Central memory CD8-positive, alpha-beta T cell (primary cell): ENCODE measurements around the gene NDUFB4.

Experiments
- ATAC-seq: fragments of 150-1000 bp; cut with Tn5 transposase; replicated peaks from 2 replicates; pipeline ENCODE4 v1.10.0; 2022; ENCODE audit warnings: mild to moderate bottlenecking, moderate FRiP score, moderate number of reproducible peaks; ENCODE audit not compliant: poor library complexity, severe bottlenecking; ENCODE audit errors: extremely low read depth
- DNase-seq, 2 donors: peaks; one replicate each; pipeline ENCODE4 v3.0.0; 2021; ENCODE audit warnings: low spot score in 2 of 2
- H3K27ac Mint-ChIP-seq: one replicate; pipeline ENCODE4 v1.8.0; 2022; ENCODE audit warnings: low read depth, mild to moderate bottlenecking, moderate library complexity, mixed read lengths
- H3K27me3 Mint-ChIP-seq: one replicate; pipeline ENCODE4 v1.8.0; 2022; ENCODE audit warnings: mixed read lengths
- H3K36me3 Mint-ChIP-seq: one replicate; pipeline ENCODE4 v1.8.0; 2022; ENCODE audit warnings: mild to moderate bottlenecking, moderate library complexity, mixed read lengths; ENCODE audit not compliant: insufficient read depth
- H3K4me1 Mint-ChIP-seq: one replicate; pipeline ENCODE4 v1.8.0; 2022; ENCODE audit warnings: mixed read lengths
- H3K4me3 Mint-ChIP-seq: one replicate; pipeline ENCODE4 v1.8.0; 2022; ENCODE audit warnings: mild to moderate bottlenecking, moderate library complexity, mixed read lengths
- H3K9me3 Mint-ChIP-seq: one replicate; pipeline ENCODE4 v1.8.0; 2022; ENCODE audit warnings: mixed read lengths

NDUFB4 gene

DNA sequence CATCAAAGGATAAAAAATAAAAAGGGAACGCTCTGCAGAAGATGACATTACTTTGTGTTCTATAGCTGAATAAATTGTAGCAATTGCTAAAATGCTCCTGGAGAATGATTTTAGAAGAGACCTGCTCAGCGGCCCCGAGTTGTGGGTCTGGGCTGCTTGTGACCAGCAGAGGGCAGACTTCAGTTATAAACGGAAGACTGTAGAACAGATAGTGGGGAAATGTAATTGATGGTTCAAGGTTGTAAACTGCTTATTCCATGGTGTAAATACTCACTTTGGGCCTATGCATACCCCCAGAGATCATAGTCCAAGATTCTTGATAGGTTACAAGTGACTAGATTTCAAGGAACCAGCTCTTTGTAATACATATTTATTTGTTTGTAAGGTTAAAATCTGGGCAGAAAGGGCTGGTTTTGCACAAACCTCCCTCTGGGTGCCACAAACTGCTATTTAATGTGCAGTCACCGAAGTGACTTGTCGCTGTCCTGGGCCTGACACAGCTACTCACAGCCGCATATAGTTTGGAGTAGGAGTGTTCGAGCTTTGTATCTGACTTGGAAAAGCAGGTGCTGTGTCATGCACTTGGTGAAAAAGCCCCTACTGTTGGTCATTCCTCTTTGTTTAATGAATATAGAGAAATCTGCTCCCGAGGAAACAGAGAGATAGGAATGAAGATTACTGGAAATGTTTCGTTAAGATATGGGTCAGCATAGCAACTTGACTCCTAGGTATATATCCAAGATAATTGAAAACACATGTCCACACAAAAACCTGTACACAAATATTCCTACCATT, 34.7 kb upstream of the NDUFB4 start:
- Mint-ChIP-seq H3K9me3 (no peaks in the 10 kb centered on the region), H3K27me3 (peaks cover 10% of the 10 kb centered on the region), H3K4me3 (no peak overlapping the region), H3K27ac (no peak overlapping the region), H3K36me3 (peaks cover 12% of the 10 kb centered on the region), H3K4me1 (peaks cover 13% of the 10 kb centered on the region)
- ATAC-seq (peak; percentile 42), DNase-seq (peak; percentile 53)

DNA sequence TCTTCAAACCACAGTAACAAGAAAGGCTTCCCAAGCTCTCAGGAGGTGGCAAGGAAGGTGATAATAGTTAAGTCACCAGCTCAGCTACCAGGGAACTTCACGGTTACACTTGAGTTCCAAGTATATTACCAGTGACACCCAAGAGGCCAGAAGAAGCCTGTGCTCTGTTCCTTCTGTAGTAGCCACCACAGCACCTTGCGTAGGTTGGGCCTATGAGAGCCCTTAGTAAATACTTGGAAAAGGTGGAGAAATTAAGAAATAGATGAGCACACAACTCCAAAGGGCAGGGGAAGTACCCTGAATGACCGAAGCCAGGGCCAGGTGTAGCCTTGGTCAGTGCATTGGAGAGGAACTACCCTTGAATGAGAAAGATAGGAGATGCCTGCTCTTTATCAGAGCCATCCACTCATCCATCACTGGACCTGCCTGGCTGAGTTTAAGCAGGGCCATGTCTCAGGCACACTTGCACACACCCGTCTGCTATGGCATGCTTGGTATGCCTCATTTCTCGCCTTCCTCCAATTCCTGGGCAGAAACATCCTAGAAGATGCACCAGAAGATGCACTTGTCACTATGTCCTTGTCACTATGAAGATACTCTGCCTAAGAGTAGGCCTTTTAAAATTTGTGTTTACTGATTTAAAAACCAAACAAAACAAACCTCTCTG, 32.6 kb upstream of the NDUFB4 start:
- peaks cover 8% of the 10 kb centered on the region for H3K4me1 Mint-ChIP-seq
- DNase-seq (no peak), ATAC-seq (no peak)
- no peak overlapping the region for H3K4me3 Mint-ChIP-seq
- no peaks in the 10 kb centered on the region for H3K9me3 Mint-ChIP-seq
- H3K36me3 Mint-ChIP-seq, result peaks cover 6% of the 10 kb centered on the region
- no peak overlapping the region for H3K27ac Mint-ChIP-seq
- H3K27me3 Mint-ChIP-seq, result peaks cover 12% of the 10 kb centered on the region

GRCh38 chr3:120566243-120566975, 29.7 kb upstream of the NDUFB4 start:
- no peak for ATAC-seq
- no peak for DNase-seq
- no peaks in the 10 kb centered on the region for H3K36me3 Mint-ChIP-seq
- peaks cover 41% of the 10 kb centered on the region for H3K27me3 Mint-ChIP-seq
- H3K4me1 Mint-ChIP-seq, result no peaks in the 10 kb centered on the region
- no peak overlapping the region for H3K27ac Mint-ChIP-seq
- H3K9me3 Mint-ChIP-seq, result no peaks in the 10 kb centered on the region
- no peak overlapping the region for H3K4me3 Mint-ChIP-seq

DNA sequence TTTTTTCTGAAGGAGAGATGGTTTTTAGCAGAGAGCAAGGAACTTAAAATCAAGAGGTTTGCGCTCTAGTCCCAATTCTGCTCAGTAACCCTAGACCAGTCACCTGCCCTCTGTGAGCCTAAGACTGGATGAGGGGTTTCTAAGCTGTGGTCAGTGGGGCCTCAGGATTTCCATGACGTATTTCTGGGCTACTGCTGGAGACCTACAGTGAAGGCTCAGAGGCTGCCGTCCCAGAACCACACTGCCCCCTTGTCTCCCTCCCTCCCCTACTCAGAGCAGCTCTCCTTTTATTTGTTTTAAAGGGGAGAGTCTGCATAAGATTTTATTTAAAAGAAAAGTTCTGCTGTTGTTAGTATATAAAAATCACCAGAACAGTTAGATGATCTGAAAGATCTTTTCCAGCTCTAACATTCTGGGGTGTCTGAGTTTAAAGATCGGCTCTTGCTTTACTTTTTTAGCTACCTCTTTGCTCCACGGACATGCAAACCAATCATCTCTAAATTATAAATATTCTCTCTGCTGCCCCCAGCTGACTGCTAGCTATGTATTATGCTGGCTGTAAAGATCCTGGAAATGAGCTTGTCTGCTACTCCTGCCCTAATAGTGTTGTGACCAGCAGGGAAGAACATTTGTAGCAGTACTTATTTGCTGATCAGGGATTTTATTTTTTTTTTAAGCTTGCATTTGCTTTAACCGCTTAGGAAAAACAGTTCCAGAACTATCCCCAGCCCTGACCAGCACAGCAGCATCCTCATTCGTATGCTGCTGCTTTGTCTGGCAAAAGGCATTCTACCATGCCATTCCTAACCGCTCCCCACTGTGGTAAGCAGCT, 28.6 kb upstream of the NDUFB4 start:
- Mint-ChIP-seq H3K9me3 (no peaks in the 10 kb centered on the region), H3K27ac (no peak overlapping the region), H3K27me3 (peaks cover 43% of the 10 kb centered on the region), H3K4me1 (no peaks in the 10 kb centered on the region), H3K4me3 (no peak overlapping the region), H3K36me3 (no peaks in the 10 kb centered on the region)
- ATAC-seq, result peak; percentile 49
- no peak for DNase-seq

- no peak for DNase-seq
- Mint-ChIP-seq H3K27ac (no peak overlapping the region), H3K36me3 (no peaks in the 10 kb centered on the region), H3K9me3 (no peaks in the 10 kb centered on the region), H3K27me3 (peaks cover 44% of the 10 kb centered on the region), H3K4me3 (no peak overlapping the region), H3K4me1 (no peaks in the 10 kb centered on the region)
- no peak for ATAC-seq
These were observed 28.0 kb upstream of the NDUFB4 start for GRCh38 chr3:120568202-120568531.

GRCh38 chr3:120568598-120568997, 27.5 kb upstream of the NDUFB4 start:
- Mint-ChIP-seq H3K9me3 (no peaks in the 10 kb centered on the region), H3K27me3 (peaks cover 45% of the 10 kb centered on the region), H3K36me3 (no peaks in the 10 kb centered on the region), H3K4me1 (no peaks in the 10 kb centered on the region), H3K27ac (no peak overlapping the region), H3K4me3 (no peak overlapping the region)
- DNase-seq (no peak), ATAC-seq (no peak)

GRCh38 chr3:120569222-120570057, 26.7 kb upstream of the NDUFB4 start:
- H3K36me3 Mint-ChIP-seq, result no peaks in the 10 kb centered on the region
- no peak overlapping the region for H3K4me3 Mint-ChIP-seq
- DNase-seq, result no peak
- no peaks in the 10 kb centered on the region for H3K9me3 Mint-ChIP-seq
- no peak for ATAC-seq
- H3K27ac Mint-ChIP-seq, result no peak overlapping the region
- H3K27me3 Mint-ChIP-seq, result peaks cover 53% of the 10 kb centered on the region
- H3K4me1 Mint-ChIP-seq, result no peaks in the 10 kb centered on the region

DNA sequence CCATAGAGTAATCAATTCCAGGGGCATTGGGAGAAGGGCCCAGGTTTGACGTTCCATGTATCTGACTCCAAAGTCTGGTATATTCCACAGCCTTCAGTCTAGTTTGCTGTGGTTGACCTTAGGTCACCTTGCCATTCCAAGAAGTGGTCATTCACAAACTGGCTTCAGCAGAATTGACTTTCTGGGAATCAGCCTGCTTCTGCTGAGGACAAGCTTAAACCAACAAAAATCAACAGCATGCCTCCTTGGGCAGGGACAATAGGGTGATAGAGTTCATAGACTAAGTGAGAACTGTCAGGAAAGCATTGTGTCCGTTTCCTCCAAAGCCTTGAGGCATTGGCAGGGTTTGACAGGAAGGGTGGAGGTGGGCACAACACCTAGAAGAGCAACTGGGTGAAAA, 24.1 kb upstream of the NDUFB4 start:
- H3K4me1 Mint-ChIP-seq, result no peaks in the 10 kb centered on the region
- H3K27me3 Mint-ChIP-seq, result peaks cover 57% of the 10 kb centered on the region
- no peaks in the 10 kb centered on the region for H3K36me3 Mint-ChIP-seq
- no peak for ATAC-seq
- no peak overlapping the region for H3K27ac Mint-ChIP-seq
- DNase-seq, result no peak
- H3K4me3 Mint-ChIP-seq, result no peak overlapping the region
- H3K9me3 Mint-ChIP-seq, result no peaks in the 10 kb centered on the region

- no peak for DNase-seq
- Mint-ChIP-seq H3K36me3 (peaks cover 3% of the 10 kb centered on the region), H3K9me3 (no peaks in the 10 kb centered on the region), H3K27ac (no peak overlapping the region), H3K4me1 (no peaks in the 10 kb centered on the region), H3K27me3 (peaks cover 21% of the 10 kb centered on the region), H3K4me3 (no peak overlapping the region)
- no peak for ATAC-seq
These were observed 8.7 kb upstream of the NDUFB4 start for GRCh38 chr3:120587332-120587975.

GRCh38 chr3:120595788-120596115, 384 bp upstream of the NDUFB4 start:
- Mint-ChIP-seq H3K4me1 (peaks cover 6% of the 10 kb centered on the region), H3K27ac (no peak overlapping the region), H3K4me3 (no peak overlapping the region), H3K27me3 (no peaks in the 10 kb centered on the region), H3K36me3 (peaks cover 14% of the 10 kb centered on the region), H3K9me3 (no peaks in the 10 kb centered on the region)
- DNase-seq, result no peak
- no peak for ATAC-seq

GRCh38 chr3:120596853-120597223, 702 bp downstream of the NDUFB4 start:
- Mint-ChIP-seq H3K27me3 (no peaks in the 10 kb centered on the region), H3K4me3 (no peak overlapping the region), H3K9me3 (no peaks in the 10 kb centered on the region), H3K27ac (no peak overlapping the region), H3K4me1 (peaks cover 6% of the 10 kb centered on the region), H3K36me3 (peaks cover 22% of the 10 kb centered on the region)
- ATAC-seq (peak; percentile 8), DNase-seq (no peak)
